Measurements from ENCODE around the gene IL36B.
A peak's percentile ranks its signal among the peaks of the same experiment; 100 is the strongest.

The IL36B gene

DNA sequence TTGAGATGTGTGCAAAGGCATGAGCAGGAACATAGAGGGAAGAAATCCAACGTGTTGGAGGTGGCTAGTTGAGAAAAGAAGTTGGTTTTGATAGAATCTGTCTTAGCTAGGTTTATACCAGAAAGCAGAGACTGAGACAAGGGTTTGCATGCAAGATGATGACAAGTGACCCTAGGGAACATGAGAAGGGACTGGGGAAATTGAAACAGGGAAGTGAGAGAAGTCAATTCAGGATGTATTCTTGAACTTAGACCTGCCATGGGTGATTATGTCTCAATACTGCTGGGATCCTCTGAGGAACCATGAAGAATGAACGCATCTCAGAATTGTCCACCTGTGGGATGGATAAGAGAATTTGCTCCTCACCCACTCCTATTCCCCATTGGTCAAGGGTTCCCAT lies 26.9 kb downstream of the IL36B start:
- peaks cover 76% of the 10 kb centered on the region for H3K27me3 ChIP-seq (replicated peaks; ENCODE audit: control insufficient read depth, insufficient read depth, low read length)
- H3K9ac ChIP-seq (ENCODE audit: low read length) = no peak overlapping the region
- no peaks in the 10 kb centered on the region for H3K9me3 ChIP-seq (ENCODE audit: control insufficient read depth, low read length)
- H3K36me3 ChIP-seq (ENCODE audit: control insufficient read depth, insufficient read depth, low read length, severe bottlenecking) = no peaks in the 10 kb centered on the region
- H3K4me1 ChIP-seq (ENCODE audit: control insufficient read depth, insufficient read depth, low read length) = no peaks in the 10 kb centered on the region
- DNase-seq (ENCODE audit: low read depth) = no peak
- no peak overlapping the region for H3K4me3 ChIP-seq (ENCODE audit: low read length)

DNA sequence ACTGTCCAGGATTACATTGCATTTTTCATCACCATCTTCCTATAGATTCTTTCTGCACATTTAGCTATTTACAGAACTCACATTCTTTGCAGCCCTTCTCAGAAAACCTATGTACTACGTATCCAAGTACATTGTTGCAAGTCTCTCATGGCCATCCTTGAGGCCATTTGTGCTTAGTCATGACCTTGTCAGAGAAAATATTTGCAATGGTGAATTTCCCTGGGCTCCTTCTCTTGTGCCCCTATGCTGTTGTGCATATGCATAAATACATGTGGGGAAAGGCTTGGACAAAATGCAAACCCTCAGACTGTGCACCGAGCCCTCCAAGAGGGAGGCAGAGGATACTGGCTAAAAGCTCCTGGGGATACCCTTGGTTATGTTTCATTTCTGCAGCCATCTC lies 27.9 kb downstream of the IL36B start:
- Histone ChIP-seq H3K36me3 (ENCODE audit: control insufficient read depth, insufficient read depth, low read length, severe bottlenecking) (no peaks in the 10 kb centered on the region), H3K27me3 (replicated peaks; ENCODE audit: control insufficient read depth, insufficient read depth, low read length) (peaks cover 72% of the 10 kb centered on the region), H3K9ac (ENCODE audit: low read length) (no peak overlapping the region), H3K4me3 (ENCODE audit: low read length) (no peak overlapping the region), H3K4me1 (ENCODE audit: control insufficient read depth, insufficient read depth, low read length) (no peaks in the 10 kb centered on the region), H3K9me3 (ENCODE audit: control insufficient read depth, low read length) (no peaks in the 10 kb centered on the region)
- DNase-seq (ENCODE audit: low read depth) = no peak

- H3K9me3 ChIP-seq (ENCODE audit: control insufficient read depth, low read length) = no peaks in the 10 kb centered on the region
- no peaks in the 10 kb centered on the region for H3K36me3 ChIP-seq (ENCODE audit: control insufficient read depth, insufficient read depth, low read length, severe bottlenecking)
- no peak for DNase-seq (ENCODE audit: low read depth)
- H3K9ac ChIP-seq (ENCODE audit: low read length) = no peak overlapping the region
- no peak overlapping the region for H3K4me3 ChIP-seq (ENCODE audit: low read length)
- H3K27me3 ChIP-seq (replicated peaks; ENCODE audit: control insufficient read depth, insufficient read depth, low read length) = peaks cover 67% of the 10 kb centered on the region
- H3K4me1 ChIP-seq (ENCODE audit: control insufficient read depth, insufficient read depth, low read length) = no peaks in the 10 kb centered on the region
Observed at GRCh38 chr2:113021312-113021711, 31.4 kb downstream of the IL36B start.

- Histone ChIP-seq H3K9me3 (ENCODE audit: control insufficient read depth, low read length) (no peaks in the 10 kb centered on the region), H3K4me3 (ENCODE audit: low read length) (no peak overlapping the region), H3K4me1 (ENCODE audit: control insufficient read depth, insufficient read depth, low read length) (no peaks in the 10 kb centered on the region), H3K36me3 (ENCODE audit: control insufficient read depth, insufficient read depth, low read length, severe bottlenecking) (no peaks in the 10 kb centered on the region), H3K9ac (ENCODE audit: low read length) (no peak overlapping the region), H3K27me3 (replicated peaks; ENCODE audit: control insufficient read depth, insufficient read depth, low read length) (peaks cover 40% of the 10 kb centered on the region)
- DNase-seq (ENCODE audit: low read depth) = no peak
Observed at GRCh38 chr2:113018509-113018908, 34.2 kb downstream of the IL36B start.

GRCh38 chr2:113015655-113016054 lies 37.0 kb downstream of the IL36B start:
- no peak overlapping the region for H3K4me3 ChIP-seq (ENCODE audit: low read length)
- no peaks in the 10 kb centered on the region for H3K4me1 ChIP-seq (ENCODE audit: control insufficient read depth, insufficient read depth, low read length)
- no peaks in the 10 kb centered on the region for H3K9me3 ChIP-seq (ENCODE audit: control insufficient read depth, low read length)
- H3K9ac ChIP-seq (ENCODE audit: low read length) = no peak overlapping the region
- H3K27me3 ChIP-seq (replicated peaks; ENCODE audit: control insufficient read depth, insufficient read depth, low read length) = peaks cover 26% of the 10 kb centered on the region
- no peak for DNase-seq (ENCODE audit: low read depth)
- no peaks in the 10 kb centered on the region for H3K36me3 ChIP-seq (ENCODE audit: control insufficient read depth, insufficient read depth, low read length, severe bottlenecking)

GRCh38 chr2:113015042-113015441 lies 37.6 kb downstream of the IL36B start:
- Histone ChIP-seq H3K4me1 (ENCODE audit: control insufficient read depth, insufficient read depth, low read length) (no peaks in the 10 kb centered on the region), H3K27me3 (replicated peaks; ENCODE audit: control insufficient read depth, insufficient read depth, low read length) (peaks cover 26% of the 10 kb centered on the region), H3K36me3 (ENCODE audit: control insufficient read depth, insufficient read depth, low read length, severe bottlenecking) (no peaks in the 10 kb centered on the region), H3K4me3 (ENCODE audit: low read length) (no peak overlapping the region), H3K9ac (ENCODE audit: low read length) (no peak overlapping the region), H3K9me3 (ENCODE audit: control insufficient read depth, low read length) (no peaks in the 10 kb centered on the region)
- DNase-seq (ENCODE audit: low read depth) = no peak

- no peak overlapping the region for H3K9ac ChIP-seq (ENCODE audit: low read length)
- H3K4me3 ChIP-seq (ENCODE audit: low read length) = no peak overlapping the region
- no peaks in the 10 kb centered on the region for H3K36me3 ChIP-seq (ENCODE audit: control insufficient read depth, insufficient read depth, low read length, severe bottlenecking)
- H3K9me3 ChIP-seq (ENCODE audit: control insufficient read depth, low read length) = no peaks in the 10 kb centered on the region
- DNase-seq (ENCODE audit: low read depth) = no peak
- no peaks in the 10 kb centered on the region for H3K4me1 ChIP-seq (ENCODE audit: control insufficient read depth, insufficient read depth, low read length)
- H3K27me3 ChIP-seq (replicated peaks; ENCODE audit: control insufficient read depth, insufficient read depth, low read length) = peaks cover 21% of the 10 kb centered on the region
Observed at GRCh38 chr2:113014067-113014466, 38.6 kb downstream of the IL36B start.

DNA sequence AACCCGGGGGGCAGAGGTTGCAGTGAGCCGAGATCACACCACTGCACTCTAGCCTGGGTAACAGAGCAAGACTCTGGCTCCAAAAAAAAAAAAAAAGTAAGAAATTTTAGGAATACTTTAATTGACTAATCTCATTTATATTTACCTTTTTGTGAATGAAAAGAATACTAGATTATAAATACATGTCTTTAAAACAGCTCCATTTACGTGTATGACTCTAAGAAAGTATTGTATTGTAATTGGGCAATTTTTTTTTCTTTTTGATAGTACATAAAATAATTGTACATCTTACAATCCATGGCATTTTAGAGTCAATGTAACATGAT lies 39.4 kb downstream of the IL36B start:
- Histone ChIP-seq H3K27me3 (replicated peaks; ENCODE audit: control insufficient read depth, insufficient read depth, low read length) (peaks cover 13% of the 10 kb centered on the region), H3K4me3 (ENCODE audit: low read length) (no peak overlapping the region), H3K9me3 (ENCODE audit: control insufficient read depth, low read length) (no peaks in the 10 kb centered on the region), H3K36me3 (ENCODE audit: control insufficient read depth, insufficient read depth, low read length, severe bottlenecking) (no peaks in the 10 kb centered on the region), H3K4me1 (ENCODE audit: control insufficient read depth, insufficient read depth, low read length) (no peaks in the 10 kb centered on the region), H3K9ac (ENCODE audit: low read length) (no peak overlapping the region)
- DNase-seq (ENCODE audit: low read depth) = no peak

- H3K27me3 ChIP-seq (replicated peaks; ENCODE audit: control insufficient read depth, insufficient read depth, low read length) = peaks cover 10% of the 10 kb centered on the region
- no peak overlapping the region for H3K9ac ChIP-seq (ENCODE audit: low read length)
- DNase-seq (ENCODE audit: low read depth) = no peak
- H3K36me3 ChIP-seq (ENCODE audit: control insufficient read depth, insufficient read depth, low read length, severe bottlenecking) = no peaks in the 10 kb centered on the region
- H3K4me3 ChIP-seq (ENCODE audit: low read length) = no peak overlapping the region
- H3K9me3 ChIP-seq (ENCODE audit: control insufficient read depth, low read length) = no peaks in the 10 kb centered on the region
- no peaks in the 10 kb centered on the region for H3K4me1 ChIP-seq (ENCODE audit: control insufficient read depth, insufficient read depth, low read length)
Observed at GRCh38 chr2:113012436-113013335, 40.0 kb downstream of the IL36B start.

DNA sequence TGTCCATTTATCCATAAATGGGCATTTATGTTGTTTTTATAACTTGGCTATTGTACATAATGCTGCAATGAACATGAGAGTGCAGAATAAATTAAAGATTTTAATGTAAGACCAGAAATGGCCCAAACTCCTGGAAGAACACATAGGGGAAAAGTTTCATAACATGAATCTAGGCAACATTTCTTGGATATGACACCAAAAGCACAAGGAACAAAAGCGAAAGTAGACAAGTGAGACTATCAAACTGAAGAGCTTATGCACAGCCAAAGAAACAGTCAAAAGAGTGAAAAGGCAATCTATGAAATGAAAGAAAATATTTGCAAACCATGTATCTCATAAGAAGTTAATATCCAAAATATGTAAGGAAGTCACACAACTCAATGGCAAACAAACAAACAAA lies 41.6 kb downstream of the IL36B start:
- H3K36me3 ChIP-seq (ENCODE audit: control insufficient read depth, insufficient read depth, low read length, severe bottlenecking) = no peaks in the 10 kb centered on the region

GRCh38 chr2:113010088-113010487 lies 42.6 kb downstream of the IL36B start:
- DNase-seq (ENCODE audit: low read depth) = peak; percentile 8
- no peaks in the 10 kb centered on the region for H3K27me3 ChIP-seq (replicated peaks; ENCODE audit: control insufficient read depth, insufficient read depth, low read length)
- H3K9ac ChIP-seq (ENCODE audit: low read length) = no peak overlapping the region
- H3K36me3 ChIP-seq (ENCODE audit: control insufficient read depth, insufficient read depth, low read length, severe bottlenecking) = no peaks in the 10 kb centered on the region
- H3K4me3 ChIP-seq (ENCODE audit: low read length) = no peak overlapping the region
- H3K4me1 ChIP-seq (ENCODE audit: control insufficient read depth, insufficient read depth, low read length) = no peaks in the 10 kb centered on the region
- no peaks in the 10 kb centered on the region for H3K9me3 ChIP-seq (ENCODE audit: control insufficient read depth, low read length)

More for the DNA sequence above, 41.6 kb downstream of the IL36B start:
- Histone ChIP-seq H3K9me3 (ENCODE audit: control insufficient read depth, low read length) (no peaks in the 10 kb centered on the region), H3K9ac (ENCODE audit: low read length) (no peak overlapping the region), H3K27me3 (replicated peaks; ENCODE audit: control insufficient read depth, insufficient read depth, low read length) (no peaks in the 10 kb centered on the region), H3K4me3 (ENCODE audit: low read length) (no peak overlapping the region), H3K4me1 (ENCODE audit: control insufficient read depth, insufficient read depth, low read length) (no peaks in the 10 kb centered on the region)
- no peak for DNase-seq (ENCODE audit: low read depth)

DNA sequence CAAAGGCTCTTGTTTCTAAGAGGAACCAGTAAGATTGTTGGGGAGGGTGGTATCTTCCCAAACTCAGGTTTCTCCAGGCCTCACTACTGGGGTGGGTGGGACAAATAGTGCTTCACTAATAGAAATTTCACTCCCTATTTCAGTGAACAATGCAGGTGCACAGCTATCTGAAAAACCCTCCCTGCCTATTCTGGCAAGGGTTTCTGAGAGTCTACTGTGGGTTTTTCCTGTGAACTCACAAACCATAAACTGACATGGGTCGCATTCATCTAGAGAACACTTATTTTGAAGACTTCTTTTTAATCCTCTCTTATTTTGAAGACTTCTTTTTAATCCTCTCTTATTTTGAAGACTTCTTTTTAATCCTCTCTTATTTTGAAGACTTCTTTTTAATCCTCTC lies 43.0 kb downstream of the IL36B start:
- Histone ChIP-seq H3K4me1 (ENCODE audit: control insufficient read depth, insufficient read depth, low read length) (no peaks in the 10 kb centered on the region), H3K9ac (ENCODE audit: low read length) (no peak overlapping the region), H3K4me3 (ENCODE audit: low read length) (no peak overlapping the region), H3K9me3 (ENCODE audit: control insufficient read depth, low read length) (no peaks in the 10 kb centered on the region), H3K36me3 (ENCODE audit: control insufficient read depth, insufficient read depth, low read length, severe bottlenecking) (no peaks in the 10 kb centered on the region), H3K27me3 (replicated peaks; ENCODE audit: control insufficient read depth, insufficient read depth, low read length) (no peaks in the 10 kb centered on the region)
- no peak for DNase-seq (ENCODE audit: low read depth)
